Peyer's patch (tissue), 4 donors: ENCODE results near the gene ACSM6. TPM values are rescaled to one million over a fixed set of nuclear protein-coding genes. Genes with fewer than 3 reads are reported as not detected.
"Not testable (repeated sequence)": the region's sequence is repeated elsewhere in the genome, so short reads cannot be mapped to it uniquely, and the experiment has no call there.

Source experiments
- DNase-seq, 3 donors: peaks; one replicate each; pipeline ENCODE4 v3.0.0-alpha.2; 2017 to 2019
- H3K27ac ChIP-seq, 4 donors: fragments of 200-600 bp; sonication (generic); one replicate each; pipeline ENCODE4 v1.5.1; 2016 to 2019
- H3K27me3 ChIP-seq, 2 donors: fragments of 200-600 bp; sonication (generic); one replicate each; pipeline ENCODE4 v1.5.1; 2019
- H3K36me3 ChIP-seq, 3 donors: fragments of 200-600 bp; sonication (generic); one replicate each; pipeline ENCODE4 v1.5.1; 2016 to 2019
- H3K4me1 ChIP-seq, 4 donors: fragments of 200-600 bp; sonication (generic); one replicate each; pipeline ENCODE4 v1.5.1; 2016 to 2019
- H3K4me3 ChIP-seq, 4 donors: fragments of 200-600 bp; sonication (generic); 1 replicate in 3 of 4; 2 replicates in 1 of 4; pipeline ENCODE4 v1.5.1; 2016 to 2019; ENCODE audit warnings: mild to moderate bottlenecking in 1 of 4
- H3K9me3 ChIP-seq, 4 donors: fragments of 200-600 bp; sonication (generic); one replicate each; pipeline ENCODE4 v1.5.1; 2016 to 2019; ENCODE audit warnings: mild to moderate bottlenecking in 1 of 4
- CTCF ChIP-seq, 6 experiments: fragments of 450-650 bp in 4 of 6; fragments of 200-600 bp in 2 of 6; sonication (generic) in 1 of 6; IDR thresholded peaks; one replicate each; pipeline ENCODE4 v1.5.1; 2017 to 2019; ENCODE audit warnings: antibody characterized with exemption in 6 of 6, mild to moderate bottlenecking in 3 of 6, moderate library complexity in 1 of 6
- POLR2A ChIP-seq, 2 donors: fragments of 450-650 bp; IDR thresholded peaks; one replicate each; pipeline ENCODE4 v1.5.1; 2017; ENCODE audit warnings: antibody characterized with exemption in 2 of 2, mild to moderate bottlenecking in 2 of 2, moderate library complexity in 2 of 2
- total RNA-seq, 4 donors: library from RNA; depleted of rRNA; stranded (reverse); fragments of >200 nt; gene quantifications; one replicate each; pipeline ENCODE4 v1.1.0, GENCODE V29; 2016

Gene ACSM6
- total RNA-seq, 4 donors from 2014 or later, result not detected

DNA sequence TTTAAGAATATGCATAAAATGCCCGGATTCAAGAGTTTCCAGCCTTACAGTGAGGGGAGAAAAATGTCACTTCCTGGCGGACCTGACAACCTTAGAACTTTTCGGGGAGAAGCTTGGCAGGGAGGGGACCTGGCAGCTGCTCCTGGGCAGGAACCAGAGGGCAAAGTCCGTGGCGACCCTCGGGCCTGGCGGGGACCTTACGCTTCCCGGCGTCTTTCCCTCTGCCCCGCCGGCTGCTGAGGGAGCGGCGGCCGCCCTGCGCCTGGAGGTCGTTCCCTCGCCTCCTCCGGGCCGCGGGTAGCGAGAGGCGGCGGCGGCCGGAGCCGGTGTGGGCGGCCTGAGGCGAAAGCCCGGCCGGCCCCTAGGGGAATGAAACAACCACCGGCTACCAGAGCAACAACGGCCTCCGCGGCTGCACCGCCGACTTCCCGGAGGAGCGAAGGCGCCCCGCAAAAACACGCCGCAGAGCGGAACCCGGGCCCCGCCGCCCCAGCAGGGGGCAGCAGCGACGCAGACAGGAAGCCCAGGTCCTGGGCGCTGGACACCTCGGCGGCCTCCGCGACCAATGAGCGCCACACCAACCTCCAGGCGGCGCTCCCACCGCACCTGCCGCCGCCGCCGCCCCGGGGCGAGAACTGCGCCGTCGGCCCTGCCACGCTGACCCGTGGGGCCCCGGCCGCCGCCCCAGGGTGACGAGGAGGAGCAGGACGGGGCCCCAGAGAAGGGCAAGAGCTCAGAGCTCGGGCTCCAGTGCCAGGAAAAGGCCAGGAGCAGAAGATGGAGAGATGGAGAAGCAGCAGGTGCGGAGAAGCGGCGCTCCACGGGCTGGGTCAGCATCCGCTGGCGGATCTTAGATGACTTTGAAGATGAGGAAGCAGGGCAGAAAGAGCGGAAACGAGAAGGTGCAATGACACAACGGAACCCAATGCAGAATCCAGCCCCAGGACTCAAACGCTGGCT, 10.5 kb upstream of the ACSM6 start:
- Histone ChIP-seq H3K9me3 (no peaks in the 10 kb centered on the region), H3K27me3 (no peaks in the 10 kb centered on the region), H3K4me1 (no peaks in the 10 kb centered on the region), H3K27ac (peak overlapping the region; percentile 70 to 89 (median 80)), H3K4me3 (peak overlapping the region; percentile 56 to 76 (median 61)), H3K36me3 (no peaks in the 10 kb centered on the region)
- TF ChIP-seq CTCF (IDR thresholded peaks at IDR 0.05) (peak; percentile 73 to 98 (median 89)), POLR2A (IDR thresholded peaks at IDR 0.05) (peak; percentile 36 to 55)
- peak; percentile 82 to 95 (median 94) for DNase-seq

DNA sequence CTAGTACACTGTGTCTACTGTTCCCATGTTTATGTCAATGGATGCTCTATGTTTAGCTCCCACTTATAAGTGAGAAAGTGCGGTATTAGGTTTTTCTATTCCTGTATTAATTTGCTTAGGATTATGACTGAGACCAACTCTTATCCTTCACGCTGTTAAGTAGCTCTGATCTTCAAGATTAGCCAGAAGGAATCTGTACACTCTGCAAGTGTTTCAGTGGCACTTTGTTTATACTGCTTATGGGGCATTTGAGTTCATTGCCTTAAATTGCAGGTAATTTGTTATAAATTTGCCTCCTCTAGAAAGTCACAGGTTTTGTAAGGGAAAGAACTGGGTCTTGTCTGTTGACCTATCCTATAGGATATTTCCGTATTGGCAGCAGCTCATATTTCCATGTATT, 6.4 kb upstream of the ACSM6 start:
- TF ChIP-seq POLR2A (IDR thresholded peaks at IDR 0.05) (no peak), CTCF (IDR thresholded peaks at IDR 0.05) (no peak)
- no peak for DNase-seq
- Histone ChIP-seq H3K9me3 (no peaks in the 10 kb centered on the region), H3K27me3 (no peaks in the 10 kb centered on the region), H3K4me1 (no peaks in the 10 kb centered on the region), H3K27ac (no peak overlapping the region), H3K36me3 (no peaks in the 10 kb centered on the region), H3K4me3 (no peak overlapping the region)

DNA sequence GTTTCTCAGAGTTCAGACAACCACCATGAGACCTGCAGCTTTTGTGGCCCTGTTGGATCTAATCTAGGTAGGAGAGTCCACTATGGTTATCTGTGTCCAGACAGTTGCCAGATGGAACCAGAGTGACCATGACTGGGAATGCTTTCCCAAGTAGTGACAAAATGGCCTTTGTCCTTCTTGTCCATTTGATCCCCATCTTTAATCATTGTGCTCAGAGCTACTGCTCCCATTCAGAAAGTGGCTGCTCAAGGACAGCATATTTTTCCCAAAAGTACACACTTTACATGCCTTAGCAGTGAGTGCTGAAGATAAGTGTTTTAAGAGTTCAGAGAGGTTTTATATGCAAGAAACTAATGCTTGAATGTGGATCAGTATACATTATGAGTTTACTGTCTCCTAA, 5.4 kb upstream of the ACSM6 start:
- no peaks in the 10 kb centered on the region for H3K27me3 ChIP-seq
- H3K36me3 ChIP-seq, result no peaks in the 10 kb centered on the region
- no peak overlapping the region for H3K4me3 ChIP-seq
- H3K9me3 ChIP-seq, result no peaks in the 10 kb centered on the region
- no peak for DNase-seq
- no peak overlapping the region for H3K27ac ChIP-seq
- H3K4me1 ChIP-seq, result no peaks in the 10 kb centered on the region
- no peak for TF ChIP-seq CTCF (IDR thresholded peaks at IDR 0.05)
- no peak for TF ChIP-seq POLR2A (IDR thresholded peaks at IDR 0.05)

- H3K36me3 ChIP-seq, result no peaks in the 10 kb centered on the region
- H3K4me1 ChIP-seq, result no peaks in the 10 kb centered on the region
- no peak overlapping the region for H3K4me3 ChIP-seq
- DNase-seq, result no peak
- no peak for TF ChIP-seq CTCF (IDR thresholded peaks at IDR 0.05)
- no peaks in the 10 kb centered on the region for H3K9me3 ChIP-seq
- no peaks in the 10 kb centered on the region for H3K27me3 ChIP-seq
- no peak overlapping the region for H3K27ac ChIP-seq
Observed at GRCh38 chr10:95196046-95196445, 2.0 kb downstream of the ACSM6 start.

- TF ChIP-seq POLR2A (IDR thresholded peaks at IDR 0.05) (no peak), CTCF (IDR thresholded peaks at IDR 0.05) (no peak)
Observed at GRCh38 chr10:95201736-95202135, 7.7 kb downstream of the ACSM6 start.

DNA sequence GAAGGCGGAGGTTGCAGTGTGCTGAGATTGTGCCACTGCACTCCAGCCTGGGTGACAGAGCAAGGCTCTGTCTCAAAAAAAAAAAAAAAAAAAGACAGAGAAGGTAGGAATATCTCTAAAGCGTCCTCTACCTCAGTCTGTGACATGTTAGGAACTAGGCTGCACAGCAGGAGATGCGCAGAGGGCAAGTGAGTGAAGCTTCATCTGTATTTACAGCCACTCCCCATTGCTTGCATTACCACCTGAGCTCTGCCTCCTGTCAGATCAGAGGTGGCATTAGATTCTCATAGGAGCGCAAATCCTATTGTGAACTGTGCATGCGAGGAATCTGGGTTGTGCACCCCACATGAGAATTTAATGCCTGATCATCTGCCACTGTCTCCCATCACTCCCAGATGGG, 8.8 kb downstream of the ACSM6 start:
- H3K36me3 ChIP-seq, H3K4me3 ChIP-seq, H3K9me3 ChIP-seq, DNase-seq, H3K4me1 ChIP-seq, H3K27me3 ChIP-seq, H3K27ac ChIP-seq: not testable (repeated sequence)

More at GRCh38 chr10:95201736-95202135, 7.7 kb downstream of the ACSM6 start:
- Histone ChIP-seq H3K27ac (no peak overlapping the region), H3K36me3 (no peaks in the 10 kb centered on the region), H3K4me1 (no peaks in the 10 kb centered on the region), H3K4me3 (no peak overlapping the region), H3K9me3 (no peaks in the 10 kb centered on the region), H3K27me3 (no peaks in the 10 kb centered on the region)
- DNase-seq, result no peak
